HG03565 (cell line): ENCODE measurements around the gene FAM13B.
"Not testable (repeated sequence)": the region's sequence is repeated elsewhere in the genome, so short reads cannot be mapped to it uniquely, and the experiment has no call there.

ENCODE experiments used
- ATAC-seq: cut with Tn5 transposase; IDR thresholded peaks from one replicate; pipeline ENCODE4 v1.9.1; 2021; ENCODE audit warnings: mild to moderate bottlenecking, moderate library complexity; ENCODE audit not compliant: unreplicated experiment

FAM13B gene

DNA sequence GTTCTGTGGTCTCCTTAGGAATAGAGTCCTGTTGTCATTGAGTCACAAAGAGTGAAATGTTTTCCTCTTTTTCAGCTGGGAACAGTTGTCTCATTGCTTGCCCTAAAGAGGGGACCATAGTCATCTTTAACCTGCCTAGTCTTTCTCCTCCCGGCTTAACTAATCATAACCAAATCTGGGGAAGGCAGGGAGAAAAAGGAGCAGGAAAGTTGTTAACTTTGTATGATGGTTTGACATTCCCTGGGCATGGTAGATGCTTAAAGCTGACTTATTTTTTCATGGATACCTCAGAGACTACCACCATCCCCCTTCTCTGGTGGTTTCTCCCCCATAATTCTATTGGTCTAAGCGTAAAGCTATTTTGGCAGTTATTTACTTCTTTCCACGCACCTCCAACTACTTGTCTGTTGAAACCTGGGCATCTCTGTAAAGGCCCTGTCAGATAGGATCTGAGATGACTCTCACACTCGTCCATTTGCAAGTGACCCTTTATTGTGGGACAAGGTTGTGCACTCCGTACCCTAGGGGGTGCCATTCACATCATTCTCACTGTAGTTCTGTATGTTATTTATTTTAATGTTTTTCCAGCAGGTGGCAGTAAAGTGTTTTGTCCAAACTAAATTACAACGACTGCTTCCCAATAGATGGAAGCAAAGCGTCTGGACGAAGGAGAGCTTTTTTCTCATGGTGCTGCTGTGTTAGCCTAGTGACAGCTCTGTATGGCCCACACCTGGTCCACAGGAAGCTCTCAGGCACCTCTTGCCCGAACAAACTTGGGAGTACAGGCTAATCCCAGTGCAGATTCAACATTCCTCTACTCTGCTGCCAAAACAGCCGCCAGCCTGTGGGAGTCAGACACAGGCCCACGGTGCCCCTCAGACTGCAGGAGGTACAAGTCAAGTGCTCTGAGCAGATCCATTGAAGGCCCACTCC is 3.0 kb upstream of the FAM13B start:
- ATAC-seq, result peak; percentile 40

DNA sequence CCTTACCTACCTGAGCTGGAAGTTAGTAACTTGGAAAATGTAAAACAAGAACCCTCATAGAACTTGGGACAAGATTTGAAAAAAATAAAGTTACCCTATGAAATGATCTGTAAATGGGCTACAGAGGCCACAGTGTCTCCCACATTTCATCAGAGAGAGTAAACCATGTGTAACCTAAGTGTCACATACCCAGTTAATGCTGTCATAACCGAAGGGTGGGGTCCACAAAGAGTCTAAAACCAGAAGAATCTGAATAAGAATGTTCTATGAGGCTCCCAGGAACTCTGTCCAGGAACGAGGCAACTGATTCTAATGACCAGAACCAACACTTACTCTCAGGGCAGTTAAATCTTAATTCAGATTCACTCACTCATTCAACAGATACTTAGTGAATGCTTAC is 1.0 kb upstream of the FAM13B start:
- no peak for ATAC-seq

DNA sequence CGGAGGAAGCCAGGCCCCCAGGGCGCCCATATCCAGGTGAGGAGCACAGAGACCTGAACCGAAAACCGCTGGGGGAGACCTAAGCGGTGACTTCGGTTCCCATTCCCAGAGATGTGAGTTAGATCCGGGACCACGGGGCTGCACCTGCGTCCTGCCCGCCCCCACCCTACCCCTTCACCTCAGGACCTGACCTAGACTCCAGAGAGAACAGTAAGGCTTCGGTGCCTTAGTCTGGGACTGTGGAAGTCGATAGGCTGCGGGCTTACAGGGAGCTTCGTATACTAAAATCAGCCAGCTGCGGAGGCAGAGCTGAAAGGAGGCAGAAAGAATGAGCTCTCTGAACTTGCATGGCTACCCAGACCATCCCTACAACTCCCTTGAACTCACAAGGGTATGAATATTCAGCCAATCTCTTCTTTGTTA is 518 bp upstream of the FAM13B start:
- ATAC-seq, result no peak

DNA sequence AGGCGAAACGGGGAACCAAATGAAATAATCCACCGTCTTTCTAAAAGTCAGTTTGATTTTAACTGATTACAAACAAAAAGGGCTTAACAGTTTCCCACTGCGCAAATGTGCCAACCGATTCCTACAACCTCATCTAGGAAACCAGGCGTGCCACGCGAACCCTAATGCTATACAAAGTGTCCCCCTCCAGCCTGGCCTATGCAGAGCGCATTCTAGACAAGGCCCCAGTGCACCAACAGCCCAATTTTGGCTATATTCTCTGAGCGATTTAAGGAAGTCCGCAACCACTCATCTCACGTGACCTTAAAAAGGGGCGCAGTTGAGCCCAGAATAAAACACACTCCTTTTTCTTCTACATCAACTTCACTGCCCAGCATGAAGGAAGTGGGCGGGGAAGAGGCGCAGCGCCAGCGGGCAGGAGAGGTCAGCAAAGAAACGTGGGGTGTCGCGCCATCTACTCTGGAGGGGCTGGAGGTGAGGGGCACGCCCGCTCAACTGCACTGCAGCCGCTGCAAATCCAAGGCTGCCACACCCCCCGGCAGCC is 779 bp downstream of the FAM13B start:
- ATAC-seq, result peak; percentile 24

DNA sequence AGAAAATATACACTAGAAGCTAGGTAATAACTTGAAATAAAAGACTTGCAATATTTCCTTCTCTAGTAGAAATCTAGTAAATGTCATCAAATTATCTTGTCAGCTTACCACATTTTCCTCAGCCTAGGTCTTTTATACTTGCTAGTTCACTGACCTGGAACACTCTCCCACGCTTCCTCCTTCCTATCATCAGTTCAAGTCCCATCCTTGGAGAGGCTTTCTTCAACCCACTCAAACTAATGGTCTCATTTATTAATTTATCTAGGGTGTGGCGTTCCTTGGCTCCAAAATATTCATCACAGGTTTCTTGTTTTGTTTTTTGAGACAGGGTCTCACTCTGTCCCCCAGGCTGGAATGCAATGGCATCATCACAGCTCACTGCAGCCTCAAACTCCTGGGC is 2.9 kb downstream of the FAM13B start:
- ATAC-seq, result no peak

DNA sequence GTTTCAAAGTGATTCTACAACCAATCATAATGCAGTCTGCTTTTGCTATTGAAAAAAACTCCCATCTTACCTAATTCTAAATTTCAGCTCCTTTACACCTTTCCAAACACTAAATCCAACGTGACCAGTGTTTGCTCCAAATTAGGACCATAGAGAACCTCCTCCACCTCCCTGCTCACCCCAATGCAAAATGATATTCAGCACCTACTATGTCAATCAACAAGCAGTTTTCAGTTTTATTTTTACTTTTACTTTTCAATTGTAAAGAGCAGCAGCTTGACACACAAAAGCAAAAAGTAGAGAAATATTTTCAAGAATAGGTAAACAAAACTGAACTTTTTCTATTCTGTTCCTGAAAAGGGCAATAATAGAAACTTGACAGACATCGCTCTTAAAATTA is 3.4 kb downstream of the FAM13B start:
- ATAC-seq, result no peak

DNA sequence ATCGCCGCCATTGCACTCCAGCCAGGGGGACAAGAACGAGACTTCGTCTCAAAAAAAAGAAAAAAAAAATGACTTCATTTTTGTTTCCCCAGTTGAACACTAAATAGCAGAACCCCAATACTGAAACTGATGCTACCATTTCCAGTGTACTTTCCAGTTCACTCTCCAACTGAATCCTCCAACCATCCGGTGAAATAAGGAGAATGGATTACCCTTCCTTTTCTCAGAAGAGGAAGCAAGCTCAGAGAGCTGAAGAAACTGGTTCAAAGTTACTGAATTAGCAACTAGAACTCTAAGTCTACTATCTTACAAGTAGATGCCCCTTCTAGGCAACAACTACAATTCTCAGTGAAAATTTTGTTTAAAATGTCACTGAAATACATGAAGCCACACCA is 3.9 kb downstream of the FAM13B start:
- ATAC-seq, result no peak

DNA sequence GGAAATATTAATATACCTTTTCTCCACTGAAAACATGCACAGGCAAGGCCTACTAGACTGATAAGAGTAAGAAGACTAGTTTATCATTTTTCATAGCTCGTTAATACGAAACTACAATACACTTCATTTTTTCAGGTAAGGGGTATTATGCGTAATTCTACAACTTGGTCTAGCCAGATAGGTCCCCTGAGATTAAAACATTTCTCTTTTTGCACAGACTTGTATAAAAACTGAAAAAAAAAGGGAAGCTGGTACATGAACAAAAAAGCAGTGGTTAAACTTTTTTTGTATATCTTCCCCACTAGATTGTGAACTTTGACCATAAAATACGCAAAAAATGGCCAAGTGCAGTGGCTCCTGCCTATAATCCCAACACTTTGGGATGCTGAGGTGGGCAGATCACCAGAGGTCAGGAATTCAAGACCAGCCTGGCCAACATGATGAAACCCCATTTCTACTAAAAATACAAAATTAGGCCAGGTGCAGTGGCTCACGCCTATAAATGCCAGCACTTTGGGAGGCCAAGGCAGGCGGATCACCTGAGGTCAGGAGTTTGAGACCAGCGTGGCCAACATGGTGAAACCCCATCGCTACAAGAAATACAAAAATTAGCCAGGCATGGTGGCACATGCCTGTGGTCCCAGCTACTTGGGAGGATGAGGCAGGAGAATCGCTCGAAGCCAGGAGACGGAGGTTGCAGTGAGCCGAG is 4.5 kb downstream of the FAM13B start:
- not testable (repeated sequence) for ATAC-seq

DNA sequence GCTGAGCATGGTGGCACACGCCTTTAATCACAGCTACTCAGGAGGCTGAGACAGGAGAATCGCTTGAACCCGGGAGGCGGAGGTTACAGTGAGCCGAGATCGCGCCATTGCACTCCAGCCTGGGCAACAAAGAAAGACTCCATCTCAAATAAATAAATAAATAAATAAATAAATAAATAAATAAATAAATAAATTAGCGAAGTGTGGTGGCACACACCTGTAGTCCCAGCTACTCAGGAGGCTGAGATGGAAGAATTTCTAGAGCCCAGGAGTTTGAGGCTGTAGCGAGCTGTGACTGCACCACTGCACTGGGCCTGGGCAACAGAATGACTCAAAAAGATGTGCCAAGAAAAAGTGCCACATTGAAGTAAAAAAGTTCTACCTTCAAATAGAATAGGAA is 6.1 kb downstream of the FAM13B start:
- not testable (repeated sequence) for ATAC-seq

DNA sequence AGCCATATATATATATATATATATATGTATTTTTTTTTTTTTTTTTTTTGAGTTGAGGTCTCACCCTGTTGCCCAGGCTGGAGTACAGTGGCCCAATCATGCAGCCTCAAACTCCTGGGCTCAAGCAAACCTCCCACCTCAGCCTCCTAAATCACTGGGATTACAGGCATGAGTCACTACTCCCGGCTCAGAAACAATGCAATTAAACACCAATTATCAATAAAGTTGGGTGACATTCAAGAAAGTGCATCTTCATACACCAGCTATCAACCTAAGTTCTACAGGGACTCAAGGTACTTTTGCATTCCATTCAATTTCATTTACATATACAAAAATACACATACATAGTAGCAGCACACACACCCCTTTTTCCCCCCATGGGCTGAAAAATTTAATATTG is 7.6 kb downstream of the FAM13B start:
- ATAC-seq, result no peak

DNA sequence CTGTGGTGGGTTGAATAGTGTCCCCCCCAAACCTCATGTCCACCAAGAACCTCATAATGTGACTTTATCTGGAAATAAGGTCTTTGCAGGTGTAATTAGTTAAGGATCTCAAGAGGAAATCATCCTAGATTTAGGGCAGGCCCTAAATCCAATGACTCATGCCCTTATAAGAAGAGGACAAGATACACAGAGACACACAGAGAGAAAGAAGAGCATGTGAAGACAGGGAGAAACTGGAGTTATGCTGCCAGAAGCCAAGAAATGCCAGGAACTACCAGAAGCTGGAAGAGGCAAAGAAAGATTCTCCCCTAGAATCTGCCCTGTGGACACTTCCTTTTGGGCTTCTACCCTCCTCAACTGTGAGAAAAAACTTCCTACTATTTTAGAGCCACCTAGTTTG is 8.8 kb downstream of the FAM13B start:
- no peak for ATAC-seq

DNA sequence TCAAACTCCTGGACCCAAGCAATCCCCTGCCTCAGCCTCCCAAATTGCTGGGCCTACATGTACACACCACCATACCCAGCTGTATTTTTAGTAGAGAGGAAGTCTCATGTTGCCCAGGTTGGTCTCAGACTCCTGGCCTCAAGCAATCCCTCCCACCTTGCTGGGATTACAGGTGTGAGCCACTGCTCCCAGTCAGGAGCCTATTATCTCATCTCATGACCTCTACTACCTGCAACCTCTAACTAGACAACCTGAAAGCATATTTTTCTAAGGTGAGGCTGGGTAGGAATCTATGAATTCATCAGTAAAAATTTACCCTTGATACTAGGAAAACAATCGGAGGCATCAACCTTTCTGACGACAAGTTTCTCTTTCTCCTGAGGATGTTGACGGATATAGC is 10.0 kb downstream of the FAM13B start:
- ATAC-seq, result no peak

DNA sequence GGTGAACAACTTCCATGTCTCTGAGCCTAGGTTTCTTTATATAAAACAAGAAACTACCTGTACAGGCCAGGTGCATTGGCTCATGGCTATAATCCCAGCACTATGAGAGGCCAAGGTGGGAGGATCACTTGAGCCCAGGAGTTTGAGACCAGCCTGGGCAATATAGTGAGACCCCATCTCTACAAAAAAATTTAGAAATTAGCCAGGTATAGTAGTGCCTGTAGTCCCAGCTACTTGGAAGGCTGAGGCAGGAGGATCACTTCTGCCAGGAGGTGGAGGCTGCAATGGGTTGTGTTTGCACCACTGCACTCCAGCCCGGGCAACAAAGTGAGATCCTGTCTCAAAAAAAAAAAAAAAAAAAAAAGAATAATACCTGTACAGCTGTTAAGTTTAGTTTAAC is 11.1 kb downstream of the FAM13B start:
- ATAC-seq, result no peak

DNA sequence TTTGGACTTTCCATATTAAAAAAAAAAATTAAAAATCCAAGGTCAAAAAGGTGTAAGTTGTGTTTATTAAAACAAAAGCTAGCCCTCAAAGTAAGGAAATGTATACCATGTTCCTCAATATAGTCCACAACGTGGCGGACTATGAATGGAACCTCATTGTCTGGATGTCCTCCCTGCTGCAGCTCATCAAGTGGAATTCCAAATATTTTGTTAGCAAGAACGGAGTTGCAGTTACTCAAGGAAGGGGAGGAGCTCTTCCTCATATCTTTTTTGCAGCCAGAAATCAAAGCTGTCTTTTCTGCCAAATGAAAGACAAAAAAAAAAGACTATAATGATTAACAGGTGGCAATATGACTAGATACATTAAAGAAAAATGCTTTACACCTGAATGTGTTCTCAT is 14.0 kb downstream of the FAM13B start:
- ATAC-seq, result no peak

DNA sequence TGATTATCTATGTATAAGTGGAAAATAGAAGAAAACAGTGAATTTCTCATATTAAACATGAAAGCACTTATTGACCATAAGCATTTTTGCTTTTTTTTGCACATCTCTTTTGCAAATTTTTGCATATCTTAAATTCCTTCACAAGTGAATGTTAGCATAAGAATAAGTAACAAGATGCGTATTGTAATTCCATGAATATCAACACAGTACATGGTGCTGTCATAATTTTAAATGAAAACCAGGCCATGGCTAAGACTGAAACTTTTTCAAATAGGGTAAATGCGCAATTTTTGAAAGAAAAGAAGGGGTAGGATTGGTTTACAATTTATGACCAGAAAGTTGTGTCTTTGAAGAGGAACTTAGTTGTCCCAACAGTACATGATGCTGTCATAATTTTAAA is 17.0 kb downstream of the FAM13B start:
- ATAC-seq, result no peak

DNA sequence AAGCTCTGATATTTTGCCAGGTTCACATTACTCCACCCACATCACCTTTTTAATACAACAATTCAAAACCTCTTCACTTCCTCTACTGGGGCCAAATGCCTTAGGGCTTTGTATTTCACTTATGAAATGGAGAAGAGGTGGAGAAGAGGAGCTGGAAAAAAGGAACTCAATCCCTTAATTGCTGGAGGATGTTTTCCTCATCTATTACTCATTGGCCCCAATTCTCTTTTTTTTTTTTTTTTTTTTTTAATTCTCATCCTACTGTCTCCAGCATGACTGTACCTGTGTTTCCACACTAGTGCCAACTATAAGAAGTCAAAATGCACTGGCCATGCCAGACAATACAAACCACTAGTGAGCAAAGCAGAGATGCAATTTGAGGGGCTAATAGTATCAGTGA is 20.9 kb downstream of the FAM13B start:
- ATAC-seq, result no peak

DNA sequence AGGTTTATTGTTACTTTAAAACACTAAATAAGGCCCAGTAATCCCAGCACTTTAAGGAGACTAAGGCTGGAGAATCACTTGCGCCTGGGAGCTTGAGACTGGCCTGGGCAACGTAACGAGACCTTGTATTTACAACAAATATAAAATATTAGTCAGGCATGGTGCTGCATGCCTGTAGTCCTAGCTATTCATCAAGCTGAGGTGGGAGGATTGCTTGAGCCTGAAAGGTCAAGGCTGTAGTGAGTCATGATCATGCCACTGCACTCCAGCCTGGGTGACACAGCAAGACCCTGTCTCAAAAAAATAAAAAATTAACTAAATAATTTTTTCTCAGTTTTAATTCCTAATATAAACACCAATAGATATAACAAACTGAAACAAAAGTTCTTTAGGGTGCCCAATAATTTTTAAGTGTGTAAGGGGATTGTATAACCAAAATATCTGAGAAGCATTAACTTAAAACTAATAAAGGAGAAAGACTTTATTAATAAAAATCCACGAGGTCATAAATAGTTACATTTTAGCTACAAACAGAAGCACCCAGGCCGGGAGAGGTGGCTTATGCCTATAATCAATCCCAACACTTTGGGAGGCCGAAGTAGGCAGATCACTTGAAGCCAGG is 32.7 kb downstream of the FAM13B start:
- ATAC-seq, result no peak

DNA sequence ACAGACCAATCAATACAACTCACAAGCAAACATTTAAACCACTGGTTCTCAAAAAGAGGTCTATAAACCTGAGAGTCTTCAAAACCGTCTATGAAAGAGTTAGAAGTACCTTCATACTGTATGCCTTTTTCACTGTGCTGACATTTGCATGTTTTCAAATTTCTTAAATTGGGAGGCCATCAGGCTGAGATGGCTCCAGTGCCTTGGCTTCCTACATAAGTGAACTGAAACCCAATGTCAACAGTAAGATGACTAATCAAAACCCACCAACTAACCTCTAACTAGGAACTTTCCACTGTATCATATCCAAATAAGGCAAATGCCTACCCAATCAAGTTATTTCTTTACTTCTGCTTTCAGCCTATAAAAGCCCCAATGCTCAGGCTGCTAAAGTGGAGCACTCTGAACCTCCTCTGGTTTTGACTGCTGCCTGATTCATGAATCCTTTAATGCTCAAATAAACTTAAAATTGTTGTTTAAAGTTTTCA is 35.1 kb downstream of the FAM13B start:
- ATAC-seq, result peak; percentile 71

DNA sequence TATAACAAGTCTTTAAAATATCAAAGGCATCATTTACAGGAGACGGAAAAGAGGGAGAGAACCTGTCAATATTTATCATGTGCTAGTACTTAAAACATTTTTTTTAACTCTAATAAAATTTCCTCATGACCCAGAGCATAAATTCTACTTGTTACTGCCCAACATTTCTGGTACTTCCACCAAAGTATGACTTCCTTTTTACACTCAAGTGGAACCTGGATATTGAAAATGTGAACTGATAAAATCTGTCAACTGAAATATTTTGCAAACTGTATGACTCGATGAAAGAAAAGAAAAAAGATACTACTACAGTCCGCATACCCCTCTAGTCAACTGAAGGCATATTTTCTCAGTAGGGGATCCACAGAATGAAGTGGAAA is 37.1 kb downstream of the FAM13B start:
- no peak for ATAC-seq

DNA sequence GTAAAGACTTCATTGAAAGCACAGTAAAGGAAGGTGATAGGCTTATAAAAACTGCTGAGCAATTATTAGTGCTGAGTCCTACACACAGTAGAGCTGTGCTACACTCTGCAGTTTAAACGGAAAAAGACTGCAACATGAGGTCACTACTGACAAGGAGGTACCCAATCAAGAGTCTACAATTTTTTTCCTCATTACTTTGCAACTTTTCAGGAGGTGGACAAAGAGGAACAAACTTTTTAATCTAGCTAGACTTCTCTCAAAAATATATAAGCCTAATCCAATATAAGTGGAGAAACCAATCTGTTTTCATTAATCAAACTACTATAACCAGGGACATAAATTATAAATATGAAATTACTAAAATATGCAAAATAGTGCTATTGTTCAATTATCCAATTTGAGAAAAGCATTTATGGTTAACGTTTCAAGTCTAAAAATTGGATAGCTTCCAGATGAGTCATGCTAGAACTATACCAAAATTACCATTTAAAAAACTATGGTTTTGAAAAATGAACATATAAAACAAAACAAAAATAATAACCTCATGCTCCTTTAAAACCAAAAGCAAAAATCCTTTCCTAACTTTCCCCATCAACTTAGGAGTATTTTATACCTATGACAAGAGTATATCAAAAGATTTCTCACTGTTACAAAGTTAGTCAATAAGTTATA is 37.7 kb downstream of the FAM13B start:
- no peak for ATAC-seq

DNA sequence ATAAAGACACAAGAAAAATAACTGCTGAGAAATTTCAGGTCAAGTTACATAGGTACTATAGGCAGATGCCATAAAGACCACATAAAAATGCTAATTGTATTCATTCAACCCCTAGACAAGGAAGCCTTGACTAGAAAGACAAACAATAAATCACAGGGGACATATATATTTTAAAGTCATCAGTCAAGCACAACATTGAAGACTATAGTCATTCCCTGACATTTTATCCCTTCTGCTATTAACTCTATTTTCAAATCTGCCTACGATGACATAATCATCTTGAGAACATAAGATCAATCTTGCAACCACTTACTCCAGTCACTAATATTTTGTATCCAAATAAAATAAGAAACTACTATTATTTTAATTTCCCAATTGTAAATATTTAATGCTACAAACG is 38.3 kb downstream of the FAM13B start:
- ATAC-seq, result no peak
